GM12892 (cell line): ENCODE results near the gene UCHL3. TPM values are rescaled to one million over a fixed set of nuclear protein-coding genes. Genes with fewer than 3 reads are reported as not detected.

Source experiments
- DNase-seq: peaks from one replicate; pipeline ENCODE4 v3.0.0; 2011; ENCODE audit not compliant: insufficient read length
- FAIRE-seq: peaks from 2 replicates; lab custom pipeline; 2011; peaks lifted over from hg19 to GRCh38; lab: Jason Lieb, UNC
- POLR2A ChIP-seq: IDR thresholded peaks from 2 replicates; pipeline ENCODE4 v1.6.1; 2011; ENCODE audit warnings: low read depth, low read length, control low read depth
- POLR2AphosphoS5 ChIP-seq: IDR thresholded peaks from 2 replicates; pipeline ENCODE4 v1.6.1; 2011; ENCODE audit warnings: low read depth, low read length, control low read depth
- TAF1 ChIP-seq: IDR thresholded peaks from 2 replicates; pipeline ENCODE4 v1.6.1; 2011; ENCODE audit warnings: low read depth, mild to moderate bottlenecking, control low read depth, low read length, borderline replicate concordance
- polyA plus RNA-seq: library from polyadenylated mRNA; unstranded; fragments of >200 nt; gene quantifications from one replicate; pipeline ENCODE4 v1.2.1, GENCODE V29; 2012; ENCODE audit warnings: missing spikeins, inconsistent platforms; ENCODE audit not compliant: missing spikeins

The UCHL3 gene
- polyA plus RNA-seq = 49.3 TPM

- DNase-seq (peak; percentile 90), FAIRE-seq (peak; percentile 98)
- 0 out of 2 replicates have a peak, but pooled peaks have one; percentile 54 for TF ChIP-seq TAF1
- TF ChIP-seq POLR2AphosphoS5 = peak; percentile 79; the same call in 1 of the 2 replicates
- TF ChIP-seq POLR2A = peak; percentile 88; the same call in 1 of the 2 replicates
These were observed at the start of gene UCHL3 for GRCh38 chr13:75549262-75550158. UCHL3 (plus strand) TSS chr13:75549791; CDS start chr13:75549821, 30 bp downstream.

- FAIRE-seq = no peak
- no peak for TF ChIP-seq POLR2A
- no peak for TF ChIP-seq POLR2AphosphoS5
- no peak for TF ChIP-seq TAF1
- no peak for DNase-seq
These were observed 44.3 kb upstream of the UCHL3 start for GRCh38 chr13:75505327-75505726.

DNA sequence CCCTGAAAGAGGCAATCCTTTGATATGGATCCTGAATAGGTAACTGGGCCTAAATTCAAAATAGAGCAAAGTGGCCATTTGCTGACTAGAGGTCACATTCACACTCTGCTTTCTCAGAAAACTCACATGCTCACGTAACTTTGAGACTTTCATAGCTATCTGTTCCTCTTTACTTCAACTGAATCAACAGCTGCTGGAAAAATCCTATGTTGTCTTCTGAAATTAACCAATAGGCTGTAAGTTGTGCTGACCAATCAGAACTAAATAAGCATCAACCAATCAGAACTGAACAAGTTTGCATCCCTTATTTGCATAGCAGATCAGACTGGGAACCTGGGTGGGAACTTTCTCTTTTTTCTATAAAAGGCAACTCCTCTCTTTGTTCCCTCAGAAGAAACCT lies 43.6 kb upstream of the UCHL3 start:
- DNase-seq (no peak), FAIRE-seq (no peak)
- no peak for TF ChIP-seq POLR2A
- TF ChIP-seq POLR2AphosphoS5 = no peak
- no peak for TF ChIP-seq TAF1

DNA sequence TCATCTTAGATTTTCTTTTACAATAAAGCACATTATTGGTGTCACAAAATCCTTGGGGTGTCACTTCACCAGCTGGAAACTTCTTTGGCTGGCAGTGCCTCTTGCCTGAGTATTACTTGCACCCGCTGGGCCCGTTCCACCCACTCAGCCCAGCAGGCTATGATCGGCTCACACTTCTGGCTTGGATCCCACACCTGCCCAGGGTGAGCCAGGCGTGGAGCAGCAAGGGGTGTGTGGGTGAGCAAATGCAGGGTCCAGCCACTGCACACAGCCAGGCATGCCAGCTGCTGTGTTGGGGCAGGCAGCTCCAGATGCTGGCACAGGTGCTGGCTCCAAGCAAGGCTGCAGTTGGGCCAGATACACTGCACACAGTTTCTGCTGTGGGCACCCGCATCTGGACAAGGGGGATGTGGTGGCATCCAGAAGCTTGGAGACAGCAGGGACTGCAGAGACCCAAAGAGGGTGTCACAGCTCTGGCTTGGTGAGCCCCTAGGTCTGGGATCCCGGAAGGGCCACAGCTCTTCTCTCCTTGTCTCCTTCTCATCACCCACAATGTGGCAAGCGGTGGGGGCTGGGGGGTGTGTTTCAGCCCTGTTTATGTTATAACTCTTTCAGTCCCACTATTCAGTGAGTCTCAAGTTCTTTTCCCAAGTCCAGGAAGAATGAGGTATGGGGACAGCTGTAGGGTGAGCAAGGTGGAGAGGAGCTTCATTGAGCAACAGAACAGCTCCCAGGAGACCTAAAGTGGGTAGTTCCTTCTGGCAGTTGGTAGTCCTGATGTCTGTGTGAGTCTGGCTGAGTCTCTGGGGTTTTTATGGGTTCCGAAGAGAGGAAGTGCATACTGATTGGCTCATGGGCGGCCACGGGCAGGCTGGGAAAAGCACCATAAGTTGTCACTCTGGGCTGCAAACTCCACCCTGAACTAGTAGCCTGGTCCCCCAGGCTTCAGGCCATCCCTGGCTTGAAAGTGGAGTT lies 42.3 kb upstream of the UCHL3 start:
- TF ChIP-seq POLR2AphosphoS5 (no peak), POLR2A (no peak), TAF1 (no peak)
- DNase-seq (no peak), FAIRE-seq (peak; percentile 9)

- DNase-seq (no peak), FAIRE-seq (no peak)
- TF ChIP-seq POLR2A (no peak), TAF1 (no peak), POLR2AphosphoS5 (no peak)
These were observed 41.5 kb upstream of the UCHL3 start for GRCh38 chr13:75508002-75508548.

GRCh38 chr13:75511051-75511625 lies 38.5 kb upstream of the UCHL3 start:
- TF ChIP-seq POLR2A (no peak), TAF1 (no peak), POLR2AphosphoS5 (no peak)
- FAIRE-seq (no peak), DNase-seq (no peak)

GRCh38 chr13:75512253-75512652 lies 37.3 kb upstream of the UCHL3 start:
- DNase-seq (peak; percentile 19), FAIRE-seq (peak; percentile 74)
- no peak for TF ChIP-seq POLR2A
- TF ChIP-seq TAF1 = no peak
- TF ChIP-seq POLR2AphosphoS5 = no peak

- FAIRE-seq (no peak), DNase-seq (no peak)
- TF ChIP-seq POLR2AphosphoS5 = no peak
- TF ChIP-seq TAF1 = no peak
- no peak for TF ChIP-seq POLR2A
These were observed 36.3 kb upstream of the UCHL3 start for GRCh38 chr13:75513271-75513670.

GRCh38 chr13:75514080-75514995 lies 35.3 kb upstream of the UCHL3 start:
- no peak for DNase-seq

More at GRCh38 chr13:75514080-75514995, 35.3 kb upstream of the UCHL3 start:
- FAIRE-seq = no peak
- TF ChIP-seq TAF1 (no peak), POLR2A (no peak), POLR2AphosphoS5 (no peak)
